Stimulated activated CD4-positive, alpha-beta T cell treated with anti-CD3 and anti-CD28 coated beads, TNF-alpha, amount 100 ng/mL, for 4 hours (primary cell): ENCODE data around the gene CDC42BPA.
"Not testable (repeated sequence)": the region's sequence is repeated elsewhere in the genome, so short reads cannot be mapped to it uniquely, and the experiment has no call there.

Experiments used
- DNase-seq, 3 experiments: peaks; one replicate each; pipeline ENCODE4 v3.0.0-alpha.2; 2020; ENCODE audit warnings: low read depth in 3 of 3

The CDC42BPA gene

DNA sequence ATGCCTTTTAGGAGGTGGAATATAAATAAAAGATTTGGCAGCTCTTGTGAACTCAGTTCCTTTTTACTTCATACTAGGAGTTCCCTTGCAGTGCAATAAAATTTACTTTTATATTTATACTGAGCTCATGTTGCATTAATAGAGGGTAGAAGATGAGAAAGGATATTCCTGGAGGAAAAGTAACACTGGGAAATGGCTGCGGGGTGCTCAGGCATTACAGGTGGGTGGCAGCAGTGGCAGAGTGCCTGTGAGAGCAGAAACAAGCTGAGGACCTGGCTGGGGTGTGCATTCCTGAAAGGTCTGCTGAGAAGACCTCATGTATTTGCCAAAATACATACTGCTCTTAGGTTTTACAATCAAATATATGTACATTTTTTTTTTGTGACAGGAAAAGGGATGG lies 251.3 kb downstream of the CDC42BPA start:
- no peak for DNase-seq

DNA sequence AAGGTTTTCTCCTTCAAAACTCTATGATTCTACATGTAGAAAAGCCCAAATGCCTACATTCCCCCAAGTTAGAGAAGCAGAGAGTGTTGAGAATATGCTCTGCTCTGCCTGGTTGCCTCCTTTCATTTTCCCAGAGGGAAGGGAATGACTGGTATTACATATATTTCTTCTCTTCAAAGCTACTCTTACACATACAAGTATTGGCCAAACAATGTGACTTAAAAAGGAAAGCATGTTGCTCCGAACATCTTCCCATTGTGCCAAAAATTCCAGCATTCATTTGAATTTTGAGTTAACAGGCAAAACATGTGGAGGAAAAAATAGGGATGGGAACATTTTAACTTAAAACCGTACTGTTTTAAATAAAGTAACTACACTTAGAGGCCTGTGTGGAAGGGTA lies 253.0 kb downstream of the CDC42BPA start:
- no peak for DNase-seq

GRCh38 chr1:227062306-227062705 lies 256.0 kb downstream of the CDC42BPA start:
- DNase-seq: no peak

DNA sequence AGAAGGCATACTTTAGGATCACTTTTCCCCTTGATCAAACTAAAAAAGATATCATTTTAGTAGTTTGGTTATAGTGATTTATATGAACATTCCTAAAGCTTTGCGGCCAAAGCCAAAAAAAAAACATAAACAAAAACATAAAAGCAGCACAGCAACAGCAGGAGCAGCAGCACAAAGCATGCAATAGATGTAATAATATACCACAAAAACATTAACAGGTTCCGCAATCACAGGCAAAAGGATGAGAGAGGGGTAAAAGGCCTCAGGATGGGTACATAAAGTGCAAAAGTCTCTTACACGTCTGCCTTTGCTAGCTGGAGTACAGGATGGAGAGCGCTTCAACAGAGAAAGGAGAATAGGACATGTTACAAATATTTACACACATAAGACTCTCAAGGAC lies 259.2 kb downstream of the CDC42BPA start:
- no peak for DNase-seq

DNA sequence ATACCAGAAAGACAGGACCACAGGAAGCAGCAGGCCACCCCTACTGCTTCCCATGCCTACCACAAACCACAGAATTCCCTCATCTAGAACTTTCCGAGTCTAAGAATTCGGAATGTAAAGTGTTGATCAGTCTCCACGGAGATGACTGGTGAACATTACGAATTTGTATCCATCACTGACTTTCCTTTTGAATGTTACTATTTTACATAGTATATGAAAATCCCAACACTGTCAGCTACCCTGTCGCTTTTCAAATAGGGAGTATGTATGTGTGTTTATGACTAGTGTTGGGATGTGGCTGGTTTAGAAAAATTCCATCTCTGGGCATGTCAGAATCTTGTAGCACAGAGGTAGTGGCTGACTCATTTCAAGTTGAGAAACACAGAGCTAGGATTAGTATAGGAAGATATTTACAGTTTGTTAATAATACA lies 260.0 kb downstream of the CDC42BPA start:
- no peak for DNase-seq

DNA sequence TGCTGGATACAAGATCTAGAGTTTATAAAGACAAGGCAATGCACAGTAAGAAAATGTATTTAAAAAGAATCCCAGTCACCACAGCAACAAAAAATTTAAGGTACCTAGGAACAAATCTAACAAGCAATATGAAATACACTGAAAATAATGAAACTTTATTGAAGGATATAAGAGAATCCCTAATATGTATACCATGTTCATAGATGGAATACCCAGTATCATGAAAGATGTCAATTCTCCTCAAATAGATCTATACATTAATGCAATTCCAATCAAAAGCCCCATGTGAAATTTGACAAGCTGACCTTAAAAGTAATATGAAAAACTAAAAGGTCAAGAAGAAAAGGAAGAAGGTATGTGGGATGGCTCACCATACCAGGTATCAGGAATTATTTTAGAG lies 269.0 kb downstream of the CDC42BPA start:
- no peak for DNase-seq

- no peak for DNase-seq
Measured at GRCh38 chr1:227043755-227044154, 274.5 kb downstream of the CDC42BPA start.

GRCh38 chr1:227042292-227042691 lies 276.0 kb downstream of the CDC42BPA start:
- no peak for DNase-seq

GRCh38 chr1:227038401-227038800 lies 279.9 kb downstream of the CDC42BPA start:
- no peak for DNase-seq

GRCh38 chr1:227037121-227037520 lies 281.2 kb downstream of the CDC42BPA start:
- DNase-seq: no peak

DNA sequence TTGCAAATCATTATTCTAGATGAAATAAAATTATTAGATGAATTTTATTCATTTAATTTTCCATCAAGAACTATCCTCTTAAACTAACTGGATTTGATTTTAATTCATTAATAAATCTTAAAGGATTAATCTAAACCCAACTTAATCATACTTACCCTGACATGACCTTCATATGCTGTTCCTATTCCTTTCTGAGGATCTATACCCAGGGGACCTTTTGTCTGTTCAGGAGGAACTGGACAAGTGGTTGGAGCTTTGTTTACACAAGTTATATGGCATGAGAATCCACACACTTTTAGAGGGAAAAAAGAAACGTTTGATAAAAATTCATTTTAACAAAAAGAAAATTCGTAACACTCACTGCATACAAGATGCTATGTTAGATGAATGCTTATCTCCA lies 283.0 kb downstream of the CDC42BPA start:
- no peak for DNase-seq

DNA sequence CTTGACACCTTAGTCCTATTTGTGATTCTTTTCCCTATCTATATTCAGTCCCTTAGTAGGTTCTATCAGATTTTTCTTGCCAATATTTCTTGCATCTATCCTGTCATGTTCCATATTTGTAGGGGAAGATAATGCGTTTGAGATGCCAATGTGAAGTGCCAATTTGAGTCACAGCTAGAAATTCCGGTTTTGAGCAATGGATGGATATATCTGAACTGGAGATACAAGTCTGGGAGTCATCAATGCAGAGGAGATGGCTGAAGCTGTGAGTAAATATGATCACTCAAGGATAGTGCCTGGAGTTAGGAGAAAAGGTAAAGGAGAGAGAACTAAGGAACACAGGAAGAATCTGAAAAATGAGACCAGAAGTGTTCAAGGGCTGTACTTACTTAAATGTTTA lies 284.4 kb downstream of the CDC42BPA start:
- DNase-seq: no peak

- DNase-seq: no peak
Measured at GRCh38 chr1:227032396-227032795, 285.9 kb downstream of the CDC42BPA start.

DNA sequence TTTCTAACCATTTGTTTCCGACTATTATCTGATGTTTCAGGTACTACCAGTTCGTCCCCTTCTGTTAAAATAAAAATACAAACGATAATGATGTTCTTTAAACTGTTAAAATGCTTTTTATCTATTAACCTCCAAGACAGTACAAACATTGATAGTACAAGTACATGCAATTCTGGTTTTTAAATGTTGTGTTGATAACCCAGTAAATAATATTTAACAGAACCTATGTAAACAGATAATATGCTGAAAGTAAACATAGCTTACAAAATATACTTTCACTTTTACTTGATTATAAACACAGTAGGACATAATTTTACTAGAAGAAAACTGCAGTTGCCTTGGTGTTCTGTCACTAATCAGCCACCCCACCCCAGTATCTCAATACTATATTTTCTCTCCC lies 301.3 kb downstream of the CDC42BPA start:
- no peak for DNase-seq

DNA sequence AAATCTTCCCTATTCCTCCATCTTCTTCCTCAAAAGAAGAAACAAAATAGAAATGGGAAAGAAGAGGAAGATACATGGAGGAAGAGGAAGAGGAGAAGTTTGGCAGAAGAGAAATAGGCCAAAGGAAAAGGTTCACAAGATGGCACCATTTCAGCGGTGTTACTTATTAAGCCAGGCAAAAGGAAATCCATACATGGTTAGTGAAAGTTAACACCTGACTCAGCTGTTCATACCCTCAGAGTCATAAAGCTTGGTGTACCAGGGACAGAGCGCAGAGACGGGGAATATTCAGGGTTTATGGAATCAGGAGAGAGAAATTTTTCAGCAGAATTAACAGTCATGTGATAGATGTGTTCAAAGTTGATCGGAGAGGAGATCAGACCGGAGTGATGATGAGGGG lies 307.6 kb downstream of the CDC42BPA start:
- DNase-seq: no peak

GRCh38 chr1:227009937-227010336 lies 308.4 kb downstream of the CDC42BPA start:
- no peak for DNase-seq

GRCh38 chr1:227006226-227006796 lies 312.0 kb downstream of the CDC42BPA start:
- DNase-seq: no peak

DNA sequence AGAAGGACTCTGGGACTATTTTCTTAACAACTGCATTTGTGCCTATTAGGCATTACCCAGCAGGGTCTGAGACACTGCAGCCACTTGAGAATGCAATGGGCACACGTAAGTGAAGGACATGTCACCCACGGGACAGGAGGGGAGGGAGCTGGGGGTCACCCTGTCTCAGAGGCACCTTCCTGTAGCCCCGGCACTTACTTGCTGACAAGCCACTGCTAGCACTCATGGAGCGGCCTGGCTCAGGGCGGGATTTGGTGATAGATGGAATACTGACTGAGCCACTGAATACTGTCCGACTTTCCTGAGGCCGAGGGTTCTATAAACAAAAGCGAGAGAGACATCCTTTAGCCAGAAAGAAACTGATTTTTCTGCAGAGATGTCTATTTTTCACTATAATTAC lies 313.5 kb downstream of the CDC42BPA start:
- no peak for DNase-seq

DNA sequence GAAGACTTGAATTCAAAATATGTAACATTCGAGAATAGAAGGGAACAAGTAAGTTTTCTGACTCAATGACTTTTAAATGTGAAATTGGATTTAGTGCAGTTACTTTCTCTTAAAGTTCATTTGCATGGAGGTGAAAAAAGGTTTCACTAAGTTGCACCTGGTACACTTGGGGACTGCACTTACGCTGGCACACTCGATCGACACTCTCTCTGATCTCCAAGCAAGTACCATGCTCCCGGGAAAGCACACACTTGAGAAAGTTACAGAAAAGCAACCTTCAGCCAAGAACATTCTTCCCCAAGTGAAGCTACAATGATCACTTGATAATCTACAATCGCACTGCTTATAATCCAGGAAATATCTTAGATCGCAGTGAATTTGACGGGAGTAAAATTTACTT lies 315.1 kb downstream of the CDC42BPA start:
- no peak for DNase-seq

- DNase-seq: no peak
Measured at GRCh38 chr1:227002531-227003049, 315.7 kb downstream of the CDC42BPA start.

DNA sequence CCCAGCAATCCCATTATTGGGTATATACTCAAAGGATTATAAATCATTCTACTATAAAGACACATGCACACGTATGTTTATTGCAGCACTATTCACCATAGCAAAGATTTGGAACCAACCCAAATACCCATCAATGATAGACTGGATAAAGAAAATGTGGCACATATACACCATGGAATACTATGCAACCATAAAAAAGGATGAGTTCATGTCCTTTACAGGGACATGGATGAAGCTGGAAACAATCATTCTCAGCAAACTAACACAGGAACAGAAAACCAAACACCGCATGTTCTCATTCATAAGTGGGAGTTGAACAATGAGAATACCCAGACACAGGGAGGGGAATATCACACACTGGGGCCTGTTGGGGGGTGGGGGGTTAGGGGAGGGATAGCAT lies 318.7 kb downstream of the CDC42BPA start:
- not testable (repeated sequence) for DNase-seq

- DNase-seq: no peak
Measured at GRCh38 chr1:226995365-226996332, 322.6 kb downstream of the CDC42BPA start.
